ENCODE data around the gene TRAK2.

GRCh38 chr2:201401815-201402214 is 49.4 kb downstream of the TRAK2 start:
- no peak for TF ChIP-seq CTCF (IDR thresholded peaks at IDR 0.05; ENCODE audit: poor library complexity, severe bottlenecking)
- TF ChIP-seq EZH2 (IDR thresholded peaks at IDR 0.05; ENCODE audit: borderline replicate concordance, insufficient read depth, low read length, poor library complexity, severe bottlenecking) = no peak
